MM.1S (cell line): ENCODE measurements around the gene RANBP1.

Experiments used
- DNase-seq: peaks from one replicate; pipeline ENCODE4 v3.0.0-alpha.2; 2015
- H2AFZ ChIP-seq: fragments of 300-600 bp; sonication (generic); 2 replicates; pipeline ENCODE4 v1.6.0; 2016; ENCODE audit warnings: antibody characterized with exemption, low read length
- H3F3A ChIP-seq: fragments of 300-600 bp; sonication (generic); 2 replicates; pipeline ENCODE4 v1.6.1; 2016; ENCODE audit warnings: mild to moderate bottlenecking, antibody characterized with exemption, low read length, moderate library complexity, mixed read lengths; ENCODE audit not compliant: insufficient read depth
- H3K27ac ChIP-seq: fragments of 300-600 bp; sonication (generic); 2 replicates; pipeline ENCODE4 v1.5.1; 2016; ENCODE audit warnings: mild to moderate bottlenecking, low read length
- H3K27me3 ChIP-seq: fragments of 300-600 bp; sonication (generic); replicated peaks from 2 replicates; pipeline ENCODE4 v1.6.0; 2016; ENCODE audit warnings: low read length; ENCODE audit not compliant: insufficient read depth
- H3K36me3 ChIP-seq: fragments of 300-600 bp; sonication (generic); replicated peaks from 2 replicates; pipeline ENCODE4 v1.6.1; 2016; ENCODE audit warnings: mild to moderate bottlenecking, low read length, mixed read lengths; ENCODE audit not compliant: insufficient read depth
- H3K4me1 ChIP-seq: fragments of 300-600 bp; sonication (generic); 2 replicates; pipeline ENCODE4 v1.6.1; 2016; ENCODE audit warnings: low read length, mixed read lengths
- H3K4me2 ChIP-seq: fragments of 300-600 bp; sonication (generic); 2 replicates; pipeline ENCODE4 v1.6.0; 2016; ENCODE audit warnings: low read depth, low read length
- H3K4me3 ChIP-seq: fragments of 300-600 bp; sonication (generic); 2 replicates; pipeline ENCODE4 v1.5.1; 2016; ENCODE audit warnings: low read length, mixed read lengths
- H3K79me2 ChIP-seq: fragments of 300-600 bp; sonication (generic); 2 replicates; pipeline ENCODE4 v1.6.1; 2016; ENCODE audit warnings: mixed run types, low read length, mixed read lengths
- H3K9ac ChIP-seq: fragments of 300-600 bp; sonication (generic); 2 replicates; pipeline ENCODE4 v1.6.1; 2016; ENCODE audit warnings: low read length, mixed read lengths
- H3K9me2 ChIP-seq: fragments of 300-600 bp; sonication (generic); replicated peaks from 2 replicates; pipeline ENCODE4 v1.6.1; 2016; ENCODE audit warnings: mild to moderate bottlenecking, low read length, mixed read lengths; ENCODE audit not compliant: insufficient read depth
- H3K9me3 ChIP-seq: fragments of 300-600 bp; sonication (generic); replicated peaks from 2 replicates; pipeline ENCODE4 v1.6.1; 2016; ENCODE audit warnings: mild to moderate bottlenecking, low read length, mixed read lengths; ENCODE audit not compliant: insufficient read depth
- H4K20me1 ChIP-seq: fragments of 300-600 bp; sonication (generic); 2 replicates; pipeline ENCODE4 v1.6.1; 2016; ENCODE audit warnings: mild to moderate bottlenecking, low read length, moderate library complexity, mixed read lengths; ENCODE audit not compliant: insufficient read depth
- EZH2 ChIP-seq: fragments of 300-600 bp; sonication (generic); optimal IDR thresholded peaks from 2 replicates; pipeline ENCODE3; 2017; ENCODE audit warnings: low read depth, mild to moderate bottlenecking, antibody characterized with exemption, low read length, mixed read lengths
- EZH2phosphoT487 ChIP-seq: fragments of 300-600 bp; sonication (generic); IDR thresholded peaks from 2 replicates; pipeline ENCODE4 v1.6.1; 2018; ENCODE audit warnings: antibody characterized with exemption, low read length
- TF ChIP-seq, protein P1 (sequence below): fragments of 300-600 bp; sonication (generic); IDR thresholded peaks from 2 replicates; pipeline ENCODE4 v1.5.1; 2016; ENCODE audit warnings: antibody characterized with exemption, low read length, mixed read lengths

Gene RANBP1

DNA sequence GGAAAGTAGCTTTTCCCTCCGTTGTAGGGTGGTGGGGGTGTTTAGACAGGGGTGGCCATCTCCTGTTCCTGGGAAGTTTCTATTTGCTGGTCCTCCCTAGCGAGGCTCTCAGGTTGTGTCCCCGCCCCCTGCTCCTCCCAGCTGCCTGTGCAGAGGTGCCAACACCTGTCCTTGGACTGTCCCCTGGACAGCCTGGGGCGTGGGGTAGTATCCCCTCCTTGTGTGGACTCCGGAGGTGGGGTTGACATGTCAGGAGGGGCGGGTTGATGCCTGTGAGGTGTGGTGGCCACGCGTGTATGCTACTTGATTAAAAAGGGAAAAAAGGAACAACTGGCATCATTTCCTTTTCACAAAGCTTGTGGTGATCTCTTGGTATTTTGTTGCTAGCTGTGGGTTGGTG, 14.3 kb upstream of the RANBP1 start:
- no peaks in the 10 kb centered on the region for H3K9me2 ChIP-seq
- no peak overlapping the region for H3K4me3 ChIP-seq
- peaks cover 14% of the 10 kb centered on the region for H3K36me3 ChIP-seq
- no peaks in the 10 kb centered on the region for H4K20me1 ChIP-seq
- no peak overlapping the region for H3K27ac ChIP-seq
- H3K79me2 ChIP-seq = peaks cover 61% of the 10 kb centered on the region
- no peak for TF ChIP-seq EZH2phosphoT487
- no peaks in the 10 kb centered on the region for H3F3A ChIP-seq
- H3K9ac ChIP-seq = no peak overlapping the region
- no peaks in the 10 kb centered on the region for H3K4me1 ChIP-seq
- no peak overlapping the region for H3K4me2 ChIP-seq
- no peaks in the 10 kb centered on the region for H3K27me3 ChIP-seq
- H2AFZ ChIP-seq = no peak overlapping the region
- no peaks in the 10 kb centered on the region for H3K9me3 ChIP-seq
- no peak for DNase-seq

- Histone ChIP-seq H3K79me2 (peaks cover 54% of the 10 kb centered on the region), H3F3A (no peaks in the 10 kb centered on the region), H3K4me1 (no peaks in the 10 kb centered on the region), H3K9ac (no peak overlapping the region), H2AFZ (no peak overlapping the region), H3K4me3 (no peak overlapping the region), H3K4me2 (no peak overlapping the region), H3K27me3 (no peaks in the 10 kb centered on the region), H3K36me3 (peaks cover 12% of the 10 kb centered on the region), H3K9me2 (no peaks in the 10 kb centered on the region), H3K9me3 (no peaks in the 10 kb centered on the region), H4K20me1 (no peaks in the 10 kb centered on the region), H3K27ac (no peak overlapping the region)
- DNase-seq = no peak
- no peak for TF ChIP-seq EZH2phosphoT487
- TF ChIP-seq EZH2 = no peak
- TF ChIP-seq, protein P1, sequence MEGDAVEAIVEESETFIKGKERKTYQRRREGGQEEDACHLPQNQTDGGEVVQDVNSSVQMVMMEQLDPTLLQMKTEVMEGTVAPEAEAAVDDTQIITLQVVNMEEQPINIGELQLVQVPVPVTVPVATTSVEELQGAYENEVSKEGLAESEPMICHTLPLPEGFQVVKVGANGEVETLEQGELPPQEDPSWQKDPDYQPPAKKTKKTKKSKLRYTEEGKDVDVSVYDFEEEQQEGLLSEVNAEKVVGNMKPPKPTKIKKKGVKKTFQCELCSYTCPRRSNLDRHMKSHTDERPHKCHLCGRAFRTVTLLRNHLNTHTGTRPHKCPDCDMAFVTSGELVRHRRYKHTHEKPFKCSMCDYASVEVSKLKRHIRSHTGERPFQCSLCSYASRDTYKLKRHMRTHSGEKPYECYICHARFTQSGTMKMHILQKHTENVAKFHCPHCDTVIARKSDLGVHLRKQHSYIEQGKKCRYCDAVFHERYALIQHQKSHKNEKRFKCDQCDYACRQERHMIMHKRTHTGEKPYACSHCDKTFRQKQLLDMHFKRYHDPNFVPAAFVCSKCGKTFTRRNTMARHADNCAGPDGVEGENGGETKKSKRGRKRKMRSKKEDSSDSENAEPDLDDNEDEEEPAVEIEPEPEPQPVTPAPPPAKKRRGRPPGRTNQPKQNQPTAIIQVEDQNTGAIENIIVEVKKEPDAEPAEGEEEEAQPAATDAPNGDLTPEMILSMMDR = no peak
Observed at GRCh38 chr22:20102203-20102780, 13.6 kb upstream of the RANBP1 start.

DNA sequence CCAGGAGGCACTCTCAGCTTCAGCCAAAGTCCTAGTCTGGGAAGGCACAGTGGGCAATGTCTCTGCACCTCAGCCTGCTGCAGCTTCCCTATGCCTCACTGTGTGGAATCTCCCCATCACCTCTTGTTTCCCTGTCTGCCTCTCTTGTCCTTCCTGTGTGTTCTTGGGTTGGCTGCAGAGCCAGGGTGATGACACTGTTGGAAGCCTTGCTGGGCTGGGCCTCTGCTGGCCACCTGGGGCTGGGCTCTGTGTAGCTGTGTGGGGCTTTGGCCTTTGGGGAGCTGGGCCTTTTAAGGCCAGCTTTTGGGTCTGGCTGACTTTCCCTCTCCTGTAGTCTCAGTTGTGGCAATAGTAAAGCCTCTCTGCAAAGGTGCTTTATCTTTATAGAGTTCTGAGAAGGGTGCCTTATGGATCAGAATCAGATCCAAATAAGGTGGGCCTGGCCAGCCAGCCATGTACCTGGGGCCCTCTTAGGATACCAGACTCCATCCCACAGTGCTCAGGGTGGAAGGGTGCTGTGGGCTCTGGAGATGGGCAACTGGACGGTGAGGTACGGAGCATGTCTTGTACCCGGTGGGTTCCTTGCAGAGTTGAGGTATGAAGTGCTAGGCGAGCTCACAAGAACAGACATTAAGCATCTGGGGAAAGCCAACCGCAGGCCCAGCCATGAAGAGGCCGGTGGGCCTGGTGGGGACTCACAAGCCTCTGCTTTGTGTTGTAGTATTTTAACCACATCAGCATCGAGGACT, 10.3 kb upstream of the RANBP1 start:
- Histone ChIP-seq H3K79me2 (peaks cover 35% of the 10 kb centered on the region), H3K27me3 (no peaks in the 10 kb centered on the region), H3K4me2 (no peak overlapping the region), H3K9ac (no peak overlapping the region), H3K4me1 (no peaks in the 10 kb centered on the region), H3K27ac (no peak overlapping the region), H3K4me3 (no peak overlapping the region), H3F3A (peaks cover 12% of the 10 kb centered on the region), H3K9me3 (no peaks in the 10 kb centered on the region), H2AFZ (no peak overlapping the region), H3K9me2 (no peaks in the 10 kb centered on the region), H4K20me1 (no peaks in the 10 kb centered on the region), H3K36me3 (peaks cover 9% of the 10 kb centered on the region)
- TF ChIP-seq, protein P1 = no peak
- TF ChIP-seq EZH2phosphoT487 = no peak
- no peak for TF ChIP-seq EZH2
- DNase-seq = no peak

- H3K79me2 ChIP-seq = peaks cover 32% of the 10 kb centered on the region
- H3F3A ChIP-seq = peaks cover 16% of the 10 kb centered on the region
- H3K9ac ChIP-seq = no peak overlapping the region
- no peaks in the 10 kb centered on the region for H3K9me3 ChIP-seq
- no peaks in the 10 kb centered on the region for H3K27me3 ChIP-seq
- H3K4me1 ChIP-seq = no peaks in the 10 kb centered on the region
- H3K36me3 ChIP-seq = peaks cover 9% of the 10 kb centered on the region
- no peaks in the 10 kb centered on the region for H3K9me2 ChIP-seq
- TF ChIP-seq, protein P1 = no peak
- TF ChIP-seq EZH2 (no peak), EZH2phosphoT487 (no peak)
- DNase-seq = no peak
- H4K20me1 ChIP-seq = no peaks in the 10 kb centered on the region
- H2AFZ ChIP-seq = no peak overlapping the region
- no peak overlapping the region for H3K4me3 ChIP-seq
- H3K4me2 ChIP-seq = no peak overlapping the region
- no peak overlapping the region for H3K27ac ChIP-seq
Observed at GRCh38 chr22:20106205-20106848, 9.6 kb upstream of the RANBP1 start.
